GM12864 (cell line): ENCODE data around the gene ILF3.

Experiments used
- DNase-seq: peaks from one replicate; pipeline ENCODE4 v3.0.0-alpha.2; 2011; ENCODE audit warnings: low read depth
- H3K4me3 ChIP-seq: 2 replicates; pipeline ENCODE4 v1.5.1; 2011; ENCODE audit warnings: mild to moderate bottlenecking, low read depth, low read length, control low read depth
- TF ChIP-seq, protein P1 (sequence below): IDR thresholded peaks from 2 replicates; pipeline ENCODE4 v1.5.1; 2011; ENCODE audit warnings: low read depth, mild to moderate bottlenecking, moderate library complexity, low read length, control low read depth, inconsistent platforms; ENCODE audit errors: missing control alignments

ILF3 gene

DNA sequence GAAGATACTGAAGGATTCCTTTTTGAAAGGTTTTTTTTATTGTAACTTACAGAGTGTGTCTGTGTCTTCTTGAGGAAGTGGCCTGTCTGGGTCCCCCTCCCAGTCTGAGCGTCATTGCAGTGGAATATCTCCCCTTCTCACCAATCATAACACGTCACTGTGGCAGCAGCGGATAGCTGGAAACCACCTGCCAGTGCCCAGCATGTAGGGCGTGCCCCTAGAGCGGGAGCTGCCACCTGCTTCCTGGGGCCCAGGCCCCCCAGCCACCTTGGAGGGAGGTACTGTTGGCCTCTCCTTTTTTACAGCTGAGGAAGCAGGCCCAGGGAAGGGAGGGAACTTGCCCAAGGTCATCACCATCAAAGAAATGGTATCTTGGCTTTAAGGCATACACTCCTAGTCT lies 59.2 kb downstream of the ILF3 start:
- TF ChIP-seq, protein P1, sequence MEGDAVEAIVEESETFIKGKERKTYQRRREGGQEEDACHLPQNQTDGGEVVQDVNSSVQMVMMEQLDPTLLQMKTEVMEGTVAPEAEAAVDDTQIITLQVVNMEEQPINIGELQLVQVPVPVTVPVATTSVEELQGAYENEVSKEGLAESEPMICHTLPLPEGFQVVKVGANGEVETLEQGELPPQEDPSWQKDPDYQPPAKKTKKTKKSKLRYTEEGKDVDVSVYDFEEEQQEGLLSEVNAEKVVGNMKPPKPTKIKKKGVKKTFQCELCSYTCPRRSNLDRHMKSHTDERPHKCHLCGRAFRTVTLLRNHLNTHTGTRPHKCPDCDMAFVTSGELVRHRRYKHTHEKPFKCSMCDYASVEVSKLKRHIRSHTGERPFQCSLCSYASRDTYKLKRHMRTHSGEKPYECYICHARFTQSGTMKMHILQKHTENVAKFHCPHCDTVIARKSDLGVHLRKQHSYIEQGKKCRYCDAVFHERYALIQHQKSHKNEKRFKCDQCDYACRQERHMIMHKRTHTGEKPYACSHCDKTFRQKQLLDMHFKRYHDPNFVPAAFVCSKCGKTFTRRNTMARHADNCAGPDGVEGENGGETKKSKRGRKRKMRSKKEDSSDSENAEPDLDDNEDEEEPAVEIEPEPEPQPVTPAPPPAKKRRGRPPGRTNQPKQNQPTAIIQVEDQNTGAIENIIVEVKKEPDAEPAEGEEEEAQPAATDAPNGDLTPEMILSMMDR: no peak
- H3K4me3 ChIP-seq: no peak overlapping the region
- no peak for DNase-seq

DNA sequence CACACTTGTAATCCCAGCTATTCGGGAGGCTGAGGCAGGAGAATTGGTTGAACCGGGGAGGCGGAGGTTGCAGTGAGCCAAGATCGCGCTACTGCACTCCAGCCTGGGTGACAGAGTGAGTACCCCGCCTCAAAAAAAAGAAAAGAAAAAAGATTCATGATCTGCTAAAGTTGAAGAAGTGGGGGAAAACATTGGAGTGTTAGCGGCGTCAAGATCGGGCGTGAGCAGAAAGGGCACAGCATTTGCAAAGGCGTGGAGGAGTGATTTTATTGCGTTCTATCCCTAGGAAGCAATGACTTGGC lies 62.9 kb downstream of the ILF3 start:
- no peak for DNase-seq
- peak overlapping the region; percentile 37 for H3K4me3 ChIP-seq
- TF ChIP-seq, protein P1: no peak

DNA sequence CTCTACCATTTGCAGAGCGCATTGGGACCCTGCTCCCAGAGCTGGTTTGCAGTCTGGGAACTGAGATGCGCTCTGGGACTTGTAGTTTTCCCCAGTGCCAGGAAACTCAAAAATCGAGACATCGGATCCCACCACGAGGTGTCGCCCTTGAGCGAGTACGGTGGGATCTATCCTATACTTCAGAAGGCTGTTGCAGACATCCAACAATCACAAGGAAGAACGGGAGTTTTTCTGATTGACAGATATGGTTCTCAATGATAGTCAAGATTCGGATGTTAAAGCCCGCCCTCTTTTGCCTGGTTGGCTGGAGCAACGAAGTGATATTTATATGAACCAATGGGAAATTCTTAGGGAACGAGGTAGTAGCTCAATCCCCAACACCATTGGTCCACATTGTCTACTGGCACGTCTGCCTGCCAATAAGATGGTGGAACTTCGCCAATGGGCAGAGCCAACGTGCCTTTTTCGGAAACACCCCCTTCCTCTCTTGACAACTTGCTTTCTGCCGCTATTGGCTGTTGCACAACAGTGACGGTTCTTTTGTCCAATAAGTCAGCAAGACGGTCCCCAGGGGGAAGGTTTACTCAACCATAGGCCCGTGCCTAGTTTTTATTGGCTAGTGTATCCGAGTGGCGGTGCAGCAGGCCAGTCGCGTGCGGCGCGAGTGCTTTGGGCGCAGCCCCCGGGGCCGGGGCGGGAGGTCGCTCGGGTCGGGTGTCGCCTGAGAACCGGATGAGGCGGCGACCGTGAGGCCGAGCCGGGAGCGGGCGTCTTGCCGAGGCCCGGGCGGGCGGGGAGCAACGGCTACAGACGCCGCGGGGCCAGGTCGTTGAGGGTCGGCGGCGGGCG lies 63.4 kb downstream of the ILF3 start, which contains the start of gene DNM2:
Gene DNM2, plus strand, starts transcription at position 724 of the 849 bp plus-strand sequence. CDS start 164 bp downstream, outside the sequence.
- DNase-seq: peak; percentile 100
- TF ChIP-seq, protein P1: peak; percentile 77
- H3K4me3 ChIP-seq: peak within 1 kb of the TSS; percentile 89

DNA sequence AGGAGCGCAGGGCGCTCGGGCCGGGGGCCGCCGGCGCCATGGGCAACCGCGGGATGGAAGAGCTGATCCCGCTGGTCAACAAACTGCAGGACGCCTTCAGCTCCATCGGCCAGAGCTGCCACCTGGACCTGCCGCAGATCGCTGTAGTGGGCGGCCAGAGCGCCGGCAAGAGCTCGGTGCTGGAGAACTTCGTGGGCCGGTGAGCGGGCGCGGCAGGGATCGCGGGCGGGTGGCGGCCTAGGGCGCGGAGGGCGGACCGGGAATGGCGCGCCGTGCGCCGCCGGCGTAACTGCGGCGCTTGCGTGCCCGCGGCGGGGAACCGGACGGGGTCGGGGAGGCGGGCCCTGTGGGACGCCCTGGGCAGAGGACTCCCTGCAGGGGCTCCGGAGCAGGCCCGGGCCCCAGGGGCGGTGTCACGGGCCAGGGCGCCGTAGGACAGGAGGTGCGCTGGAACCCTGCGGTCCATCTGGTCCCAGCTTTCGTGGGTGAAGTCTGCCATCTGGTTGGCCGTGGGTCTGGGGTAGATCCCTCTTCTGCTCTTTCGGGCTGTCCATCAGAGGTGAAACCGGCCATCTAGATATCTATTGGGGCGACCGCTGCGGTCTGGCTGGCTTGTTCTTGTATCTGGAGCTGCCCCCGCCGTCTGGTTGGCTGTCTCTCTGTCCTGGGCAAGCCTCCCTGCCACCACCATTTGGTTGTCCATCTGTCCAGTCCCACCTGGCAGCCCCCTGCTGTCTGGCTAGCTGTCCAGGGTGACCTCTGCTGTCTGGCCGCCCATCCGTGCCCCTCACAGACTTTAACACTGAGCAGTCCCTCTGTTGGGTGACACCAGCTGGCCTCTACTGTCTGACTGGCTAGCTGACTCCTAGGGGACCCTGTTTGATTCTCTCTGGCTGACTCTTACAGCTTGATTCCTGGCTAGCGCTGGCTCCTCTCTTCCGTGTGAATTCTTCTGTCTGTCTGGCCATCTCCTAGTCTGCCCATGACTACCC lies 64.4 kb downstream of the ILF3 start:
- TF ChIP-seq, protein P1: no peak
- no peak for DNase-seq
- peak overlapping the region; percentile 89 for H3K4me3 ChIP-seq

DNA sequence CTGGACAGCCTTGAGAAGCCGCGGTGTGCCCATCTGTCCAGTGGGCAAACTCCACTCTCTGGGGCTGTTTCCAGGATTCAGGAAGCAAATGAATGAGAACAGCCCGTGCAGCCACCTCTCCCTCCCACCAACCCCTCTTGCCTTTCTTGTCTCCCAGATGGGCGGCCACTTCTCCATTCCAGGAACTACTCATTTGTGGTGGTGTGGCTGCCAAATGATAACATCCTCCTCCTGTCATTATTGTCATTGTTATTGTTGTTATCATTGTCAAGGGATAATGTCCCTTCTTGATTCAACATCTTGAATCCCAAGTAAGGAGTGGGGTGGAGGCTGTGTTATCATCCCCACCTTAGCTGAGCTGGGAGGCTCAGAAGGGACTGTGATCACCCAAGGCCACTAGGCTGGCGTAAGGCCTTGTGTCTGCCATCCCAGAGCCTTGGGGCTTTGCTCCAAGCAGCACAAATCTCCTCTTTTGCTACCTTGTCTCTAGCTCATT lies 65.4 kb downstream of the ILF3 start:
- TF ChIP-seq, protein P1: no peak
- DNase-seq: no peak
- H3K4me3 ChIP-seq: peak overlapping the region; percentile 89

DNA sequence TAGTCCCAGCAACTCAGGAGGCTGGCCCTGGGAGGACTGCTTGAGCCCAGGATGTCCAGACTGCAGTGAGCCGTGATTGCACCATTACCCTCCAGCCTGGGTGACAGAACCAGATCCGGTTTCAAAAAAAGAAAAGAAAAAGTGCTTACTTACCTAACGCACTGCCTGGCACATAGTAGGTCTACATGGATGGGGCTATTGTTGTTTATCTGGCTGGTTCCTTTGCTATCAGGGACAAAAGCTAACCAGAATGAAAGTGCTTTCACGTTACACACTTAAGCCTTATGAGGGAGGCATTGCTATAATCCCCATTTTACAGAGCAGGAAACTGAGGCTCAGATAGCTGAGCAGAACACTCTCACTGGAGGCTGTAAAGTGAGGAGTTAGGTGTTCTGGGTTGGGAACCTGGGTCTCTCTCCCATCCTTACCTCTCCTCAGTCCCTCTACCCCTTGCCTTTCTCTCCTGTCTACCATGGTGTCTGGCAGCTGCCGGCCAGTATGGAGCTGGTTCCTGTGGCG lies 66.5 kb downstream of the ILF3 start:
- no peak for DNase-seq
- no peak overlapping the region for H3K4me3 ChIP-seq
- TF ChIP-seq, protein P1: no peak
